Activated CD4-positive, CD25-positive, alpha-beta regulatory T cell treated with anti-CD3 and anti-CD28 coated beads, Interleukin-2, amount 50 U/mL, for 16 hours (primary cell): ENCODE measurements around the gene ZBTB46.

Experiments used
- DNase-seq: peaks from one replicate; pipeline ENCODE4 v3.0.0-alpha.2; 2020; ENCODE audit warnings: low read depth, low spot score

The ZBTB46 gene

DNA sequence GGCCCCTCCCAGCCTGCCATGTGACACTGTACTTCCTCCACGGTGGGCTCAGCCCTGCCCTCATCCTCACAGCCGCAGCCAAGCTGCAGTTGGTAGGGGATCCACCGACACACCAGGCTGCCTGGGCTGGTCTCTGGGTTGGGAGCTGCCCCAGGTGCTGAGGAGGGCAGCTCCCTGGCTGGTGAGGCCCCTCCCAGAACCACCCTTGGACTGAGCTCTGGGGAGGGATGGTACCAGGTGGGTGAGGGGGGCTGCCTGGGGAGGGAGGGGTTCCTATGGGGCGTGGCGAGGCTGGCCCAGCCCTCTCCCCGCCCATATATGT, 134.8 kb downstream of the ZBTB46 start:
- DNase-seq, result no peak

DNA sequence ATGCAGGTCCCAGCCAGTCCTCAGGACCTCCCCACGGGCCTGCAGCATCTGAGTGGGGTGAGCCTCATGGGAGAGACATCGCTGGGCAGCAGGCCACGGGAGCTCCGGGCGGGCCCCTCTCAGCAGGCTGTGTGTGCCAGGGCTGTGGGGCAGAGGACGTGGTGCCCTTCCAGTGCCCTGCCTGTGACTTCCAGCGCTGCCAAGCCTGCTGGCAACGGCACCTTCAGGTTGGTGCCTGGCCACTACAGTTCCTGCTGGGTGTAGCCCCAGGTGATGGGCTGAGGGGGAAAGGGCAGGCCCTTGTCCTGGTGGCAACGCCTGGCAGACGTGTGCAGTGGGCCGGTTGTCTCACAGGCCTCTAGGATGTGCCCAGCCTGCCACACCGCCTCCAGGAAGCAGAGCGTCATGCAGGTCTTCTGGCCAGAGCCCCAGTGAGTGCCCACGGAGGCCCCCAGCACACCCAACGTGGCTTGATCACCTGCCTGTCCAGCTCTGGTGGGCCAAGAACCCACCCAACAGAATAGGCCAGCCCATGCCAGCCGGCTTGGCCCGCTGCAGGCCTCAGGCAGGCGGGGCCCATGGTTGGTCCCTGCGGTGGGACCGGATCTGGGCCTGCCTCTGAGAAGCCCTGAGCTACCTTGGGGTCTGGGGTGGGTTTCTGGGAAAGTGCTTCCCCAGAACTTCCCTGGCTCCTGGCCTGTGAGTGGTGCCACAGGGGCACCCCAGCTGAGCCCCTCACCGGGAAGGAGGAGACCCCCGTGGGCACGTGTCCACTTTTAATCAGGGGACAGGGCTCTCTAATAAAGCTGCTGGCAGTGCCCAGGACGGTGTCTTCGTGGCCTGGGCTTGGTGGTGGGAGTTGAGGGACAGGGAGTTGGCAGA, 135.4 kb downstream of the ZBTB46 start:
- no peak for DNase-seq

DNA sequence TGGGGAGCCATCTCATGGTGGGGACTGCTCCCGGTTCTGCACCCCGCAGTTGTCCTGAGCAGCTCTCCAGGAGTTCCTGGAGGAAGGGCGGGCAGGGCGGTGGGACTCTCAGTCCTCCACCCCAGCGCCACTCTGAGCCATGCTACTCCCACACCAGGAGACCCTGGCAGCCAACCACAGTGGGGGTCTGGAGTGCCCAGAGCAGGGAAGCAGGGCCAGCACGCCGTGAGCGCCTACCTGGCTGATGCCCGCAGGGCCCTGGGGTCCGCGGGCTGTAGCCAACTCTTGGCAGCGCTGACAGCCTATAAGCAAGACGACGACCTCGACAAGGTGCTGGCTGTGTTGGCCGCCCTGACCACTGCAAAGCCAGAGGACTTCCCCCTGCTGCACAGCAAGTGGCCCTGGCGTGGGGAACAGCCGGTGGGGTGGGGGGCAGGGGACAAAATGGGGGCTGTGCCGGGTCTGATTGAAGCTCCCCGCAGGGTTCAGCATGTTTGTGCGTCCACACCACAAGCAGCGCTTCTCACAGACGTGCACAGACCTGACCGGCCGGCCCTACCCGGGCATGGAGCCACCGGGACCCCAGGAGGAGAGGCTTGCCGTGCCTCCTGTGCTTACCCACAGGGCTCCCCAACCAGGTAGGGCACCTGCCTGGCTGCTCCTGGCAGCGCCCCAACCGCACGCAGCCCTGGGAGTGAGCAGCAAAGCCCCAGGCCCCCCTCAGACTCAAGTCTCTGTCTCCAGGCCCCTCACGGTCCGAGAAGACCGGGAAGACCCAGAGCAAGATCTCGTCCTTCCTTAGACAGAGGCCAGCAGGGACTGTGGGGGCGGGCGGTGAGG, 136.3 kb downstream of the ZBTB46 start:
- no peak for DNase-seq

DNA sequence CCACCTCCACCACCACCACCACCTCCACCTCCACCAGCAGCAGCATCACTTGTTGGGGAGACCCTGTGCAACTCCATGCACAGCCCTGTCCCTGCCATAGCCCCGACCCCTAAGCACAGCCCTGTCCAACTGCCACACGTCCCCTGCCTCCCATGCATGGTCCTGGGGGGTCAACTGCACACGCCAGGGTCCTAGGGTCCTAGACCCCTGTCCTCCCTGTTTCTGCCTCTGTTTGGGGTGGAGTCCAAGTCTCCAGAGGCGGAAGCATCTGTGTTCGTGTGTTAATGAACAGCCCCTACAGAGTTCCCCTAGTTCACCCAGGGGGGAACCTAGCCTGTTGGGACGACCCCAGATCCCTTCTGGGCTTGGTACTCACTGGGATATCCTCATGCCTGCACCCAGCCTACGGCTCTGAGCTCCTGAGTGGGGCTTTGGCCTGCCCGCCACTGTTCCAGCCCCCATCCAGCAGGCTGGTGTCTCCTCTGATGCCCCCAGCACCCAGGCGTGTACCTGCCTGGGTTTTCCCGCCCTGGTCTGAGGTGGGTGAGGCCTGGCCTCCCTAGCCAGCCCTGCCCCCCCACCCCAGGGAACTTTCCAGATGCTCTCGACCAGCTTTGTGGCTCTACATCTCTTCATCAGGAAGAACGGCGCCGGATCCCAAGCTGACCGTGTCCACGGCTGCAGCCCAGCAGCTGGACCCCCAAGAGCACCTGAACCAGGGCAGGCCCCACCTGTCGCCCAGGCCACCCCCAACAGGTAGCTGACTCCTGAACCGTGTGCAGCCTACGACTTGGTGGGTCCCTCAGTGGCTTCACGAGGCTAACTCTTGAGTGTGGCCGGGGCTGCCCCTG, 137.1 kb downstream of the ZBTB46 start:
- no peak for DNase-seq
